H1 (cell line): ENCODE data around the gene BTRC. TPM values are rescaled to one million over a fixed set of nuclear protein-coding genes. Genes with fewer than 3 reads are reported as not detected.

Source experiments
- CTCF ChIP-seq, 3 experiments: IDR thresholded peaks; 1 replicate in 2 of 3; 2 replicates in 1 of 3; pipeline versions ENCODE4 v1.5.1 to v1.6.1; 2011; ENCODE audit warnings: low read length in 3 of 3, mild to moderate bottlenecking in 3 of 3, inconsistent platforms in 2 of 3, low read depth in 1 of 3, moderate library complexity in 1 of 3; ENCODE audit not compliant: insufficient read depth in 1 of 3; ENCODE audit errors: control extremely low read depth in 1 of 3
- NRF1 ChIP-seq: IDR thresholded peaks from 2 replicates; pipeline ENCODE4 v1.6.1; 2011; ENCODE audit warnings: mild to moderate bottlenecking, low read depth, low read length, improper control_type of control experiment
- RFX5 ChIP-seq: IDR thresholded peaks from 2 replicates; pipeline ENCODE4 v1.6.1; 2011; ENCODE audit warnings: low read depth, low read length, improper control_type of control experiment, borderline replicate concordance
- polyA plus RNA-seq, 7 experiments: library from polyadenylated mRNA; depleted of rRNA in 3 of 7; stranded (reverse) in 5 of 7; unstranded in 2 of 7; fragments of >200 nt in 5 of 7; fragments of 200-250 nt in 2 of 7; gene quantifications; 1 replicate in 5 of 7; 2 replicates in 1 of 7; 4 replicates in 1 of 7; pipeline versions ENCODE4 v1.2.1 to v1.2.3, GENCODE V29; 2011 to 2013; ENCODE audit warnings: missing spikeins in 2 of 7, mixed read lengths in 2 of 7
- total RNA-seq: library from RNA; stranded (reverse); fragmentation: NEBNext Ultra II Directional; extraction: Animal tissue kit (Norgen Biotek cat#: 25700); gene quantifications from 2 replicates; pipeline ENCODE4 v1.2.1, GENCODE V29; 2021

The BTRC gene
- total and polyA plus RNA-seq, 2 of the 8 experiments (the other 6 are each of a cell fraction or from before 2014, with no cell fraction given): 9.9 to 24.7 TPM

DNA sequence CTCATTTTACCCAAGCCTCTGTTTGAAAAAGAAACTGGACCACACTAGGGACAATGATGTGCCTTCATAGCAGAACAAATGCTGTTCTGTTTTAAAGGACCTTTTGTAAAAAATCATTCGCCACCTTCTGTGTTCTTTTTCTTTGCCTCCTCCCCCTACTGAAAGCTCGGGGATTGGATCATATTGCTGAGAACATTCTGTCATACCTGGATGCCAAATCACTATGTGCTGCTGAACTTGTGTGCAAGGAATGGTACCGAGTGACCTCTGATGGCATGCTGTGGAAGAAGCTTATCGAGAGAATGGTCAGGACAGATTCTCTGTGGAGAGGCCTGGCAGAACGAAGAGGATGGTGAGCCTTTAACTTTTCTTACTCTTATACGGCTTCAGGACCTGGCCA is 171.9 kb downstream of the BTRC start (continued):
- no peak for TF ChIP-seq CTCF (IDR thresholded peaks at IDR 0.05; ENCODE audit: control extremely low read depth in 1 of 3, insufficient read depth in 1 of 3, low read depth in 1 of 3, low read length in 3 of 3)
- no peak for TF ChIP-seq RFX5
- TF ChIP-seq NRF1: no peak
- TF ChIP-seq, all 59 proteins: peak for 0
